ENCODE measurements around the gene CDKN2AIPNL.

The CDKN2AIPNL gene

DNA sequence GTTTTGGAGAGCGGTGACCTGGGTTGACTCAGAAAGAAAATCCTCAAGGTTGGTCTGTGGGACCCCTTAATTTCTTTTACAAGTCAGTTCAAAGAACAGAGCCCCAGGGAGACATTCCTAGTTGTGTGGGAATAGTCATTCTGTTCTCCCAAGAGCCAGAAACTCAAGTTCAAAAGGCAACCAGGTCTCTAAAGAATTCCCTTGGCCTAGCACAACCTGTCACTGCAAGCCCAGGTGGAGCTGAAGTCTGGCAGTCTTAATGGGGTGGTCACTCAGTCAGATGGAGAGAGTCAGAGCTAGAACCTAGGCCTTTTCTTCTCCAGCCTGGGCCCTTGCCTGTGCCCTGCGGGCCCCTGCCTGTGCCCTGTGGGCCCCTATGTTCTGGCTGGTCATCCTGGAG is 37.5 kb upstream of the CDKN2AIPNL start:
- no peak for DNase-seq (ENCODE audit: low spot score)
- in situ Hi-C loops (cut with MboI; ENCODE audit: low pct_unique_long_range_greater_than_20kb, low sequenced_read_pairs, unreplicated experiment) = no loop called here
- TF ChIP-seq, protein P1, sequence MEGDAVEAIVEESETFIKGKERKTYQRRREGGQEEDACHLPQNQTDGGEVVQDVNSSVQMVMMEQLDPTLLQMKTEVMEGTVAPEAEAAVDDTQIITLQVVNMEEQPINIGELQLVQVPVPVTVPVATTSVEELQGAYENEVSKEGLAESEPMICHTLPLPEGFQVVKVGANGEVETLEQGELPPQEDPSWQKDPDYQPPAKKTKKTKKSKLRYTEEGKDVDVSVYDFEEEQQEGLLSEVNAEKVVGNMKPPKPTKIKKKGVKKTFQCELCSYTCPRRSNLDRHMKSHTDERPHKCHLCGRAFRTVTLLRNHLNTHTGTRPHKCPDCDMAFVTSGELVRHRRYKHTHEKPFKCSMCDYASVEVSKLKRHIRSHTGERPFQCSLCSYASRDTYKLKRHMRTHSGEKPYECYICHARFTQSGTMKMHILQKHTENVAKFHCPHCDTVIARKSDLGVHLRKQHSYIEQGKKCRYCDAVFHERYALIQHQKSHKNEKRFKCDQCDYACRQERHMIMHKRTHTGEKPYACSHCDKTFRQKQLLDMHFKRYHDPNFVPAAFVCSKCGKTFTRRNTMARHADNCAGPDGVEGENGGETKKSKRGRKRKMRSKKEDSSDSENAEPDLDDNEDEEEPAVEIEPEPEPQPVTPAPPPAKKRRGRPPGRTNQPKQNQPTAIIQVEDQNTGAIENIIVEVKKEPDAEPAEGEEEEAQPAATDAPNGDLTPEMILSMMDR (IDR thresholded peaks at IDR 0.05; ENCODE audit: extremely low read depth, insufficient read depth, missing control alignments) = no peak

GRCh38 chr5:134447815-134448520 is 36.3 kb upstream of the CDKN2AIPNL start:
- TF ChIP-seq, protein P1 (IDR thresholded peaks at IDR 0.05; ENCODE audit: extremely low read depth, insufficient read depth, missing control alignments) = no peak
- no peak for DNase-seq (ENCODE audit: low spot score)
- in situ Hi-C loops (cut with MboI; ENCODE audit: low pct_unique_long_range_greater_than_20kb, low sequenced_read_pairs, unreplicated experiment) = no loop called here

GRCh38 chr5:134446938-134447337 is 35.3 kb upstream of the CDKN2AIPNL start:
- peak; percentile 38 for DNase-seq (ENCODE audit: low spot score)
- TF ChIP-seq, protein P1 (IDR thresholded peaks at IDR 0.05; ENCODE audit: extremely low read depth, insufficient read depth, missing control alignments) = no peak
- in situ Hi-C loops (cut with MboI; ENCODE audit: low pct_unique_long_range_greater_than_20kb, low sequenced_read_pairs, unreplicated experiment) = no loop called here

DNA sequence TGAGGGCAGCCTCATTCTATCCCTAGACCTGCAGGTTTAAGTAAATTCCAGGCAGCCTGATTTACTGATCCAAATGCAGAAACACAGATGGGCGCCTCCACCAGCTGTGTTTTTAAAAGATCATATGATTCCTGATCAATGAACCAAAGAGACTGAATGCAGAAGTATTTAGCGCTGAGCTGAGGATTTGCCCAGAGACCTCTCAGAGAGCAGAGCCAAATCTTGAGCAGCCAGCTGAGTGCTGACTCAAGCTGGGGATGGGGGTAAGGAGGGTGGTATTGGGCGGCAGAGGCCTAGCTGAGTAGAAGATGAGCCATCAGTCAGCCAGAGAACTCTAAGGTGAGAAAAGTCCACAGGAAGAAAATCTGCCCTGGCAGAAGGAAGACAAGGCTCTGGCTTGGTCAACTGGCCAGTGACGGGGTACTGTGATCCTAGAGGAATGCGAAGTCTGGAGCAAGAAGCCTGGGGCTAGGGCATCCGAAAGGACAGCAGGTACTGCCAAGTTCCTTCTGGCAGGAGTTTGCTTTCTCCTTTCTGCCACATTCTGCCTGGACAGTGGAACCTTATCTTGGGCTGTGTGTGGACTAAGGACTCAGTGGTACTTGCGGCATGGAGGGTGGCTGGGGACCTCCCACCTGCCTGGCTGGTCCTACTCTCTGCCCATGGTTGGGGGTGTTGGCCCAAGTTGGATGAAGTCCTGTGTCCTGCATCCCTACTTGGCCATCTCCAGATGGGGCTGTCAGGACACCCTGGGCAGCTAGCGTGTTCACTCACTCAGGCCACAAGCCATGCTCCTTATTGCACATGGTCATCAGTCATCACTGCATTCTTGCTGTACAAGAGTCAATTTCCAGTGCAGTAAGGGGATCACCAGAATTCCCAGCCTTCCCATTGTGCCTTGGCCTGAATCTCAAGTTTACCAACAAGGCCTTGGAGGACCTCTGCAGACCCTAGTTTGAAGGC is 34.5 kb upstream of the CDKN2AIPNL start:
- DNase-seq (ENCODE audit: low spot score) = no peak
- TF ChIP-seq, protein P1 (IDR thresholded peaks at IDR 0.05; ENCODE audit: extremely low read depth, insufficient read depth, missing control alignments) = no peak
- in situ Hi-C loops (cut with MboI; ENCODE audit: low pct_unique_long_range_greater_than_20kb, low sequenced_read_pairs, unreplicated experiment) = no loop called here

- DNase-seq (ENCODE audit: low spot score) = no peak
- in situ Hi-C loops (cut with MboI; ENCODE audit: low pct_unique_long_range_greater_than_20kb, low sequenced_read_pairs, unreplicated experiment) = no loop called here
- TF ChIP-seq, protein P1 (IDR thresholded peaks at IDR 0.05; ENCODE audit: extremely low read depth, insufficient read depth, missing control alignments) = no peak
Measured at GRCh38 chr5:134444941-134445471, 33.3 kb upstream of the CDKN2AIPNL start.

DNA sequence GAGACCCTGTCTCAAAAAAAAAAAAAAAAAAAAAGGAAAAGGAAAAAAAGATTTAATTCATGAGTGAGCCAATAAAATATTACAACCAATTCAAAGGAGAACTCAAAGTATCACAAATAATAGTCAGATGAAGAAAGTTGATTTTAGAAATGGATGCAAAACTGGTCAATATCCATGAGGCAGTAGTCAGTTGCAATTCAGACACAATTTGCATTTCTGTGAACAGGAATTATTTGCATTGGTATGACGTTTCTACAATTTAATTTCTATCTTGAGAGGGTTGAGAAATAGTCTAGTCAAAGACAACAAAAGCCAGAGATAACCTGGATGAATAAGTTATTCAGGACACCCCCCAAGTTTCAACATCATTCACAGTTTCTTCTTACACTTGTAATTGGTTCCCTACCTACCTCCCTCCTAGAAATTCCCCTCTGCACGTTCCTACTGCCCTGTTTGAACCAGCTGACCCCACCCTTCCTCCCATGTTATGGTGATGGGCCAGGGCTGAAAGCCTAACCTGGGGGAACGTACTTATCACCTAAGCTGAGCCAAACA is 28.6 kb upstream of the CDKN2AIPNL start:
- DNase-seq (ENCODE audit: low spot score) = no peak
- TF ChIP-seq, protein P1 (IDR thresholded peaks at IDR 0.05; ENCODE audit: extremely low read depth, insufficient read depth, missing control alignments) = no peak
- in situ Hi-C loops (cut with MboI; ENCODE audit: low pct_unique_long_range_greater_than_20kb, low sequenced_read_pairs, unreplicated experiment) = no loop called here
